Thymus (tissue), 11 donors: ENCODE data around the gene TDRD5. TPM values are rescaled to one million over a fixed set of nuclear protein-coding genes. Genes with fewer than 3 reads are reported as not detected.

Experiments
- DNase-seq, 9 donors: peaks; one replicate each; pipeline ENCODE4 v3.0.0-alpha.2; 2013; ENCODE audit warnings: low spot score in 9 of 9, low read depth in 6 of 9, missing footprints in 1 of 9
- H3K27ac ChIP-seq, 2 donors: one replicate each; pipeline ENCODE4 v1.5.1; 2013; ENCODE audit warnings: control low read depth in 1 of 2, low read depth in 1 of 2, low read length in 1 of 2, mild to moderate bottlenecking in 1 of 2, moderate library complexity in 1 of 2
- H3K27me3 ChIP-seq, 2 donors: one replicate each; pipeline ENCODE4 v1.5.1; 2013; ENCODE audit warnings: low read length in 1 of 2; ENCODE audit not compliant: control insufficient read depth in 2 of 2, insufficient read depth in 1 of 2
- H3K36me3 ChIP-seq, 2 donors: one replicate each; pipeline ENCODE4 v1.5.1; 2013; ENCODE audit warnings: low read length in 1 of 2, mild to moderate bottlenecking in 1 of 2, moderate library complexity in 1 of 2; ENCODE audit not compliant: control insufficient read depth in 2 of 2, insufficient read depth in 2 of 2
- H3K4me1 ChIP-seq, 2 donors: one replicate each; pipeline ENCODE4 v1.5.1; 2013; ENCODE audit warnings: low read length in 2 of 2; ENCODE audit not compliant: control insufficient read depth in 2 of 2, insufficient read depth in 2 of 2
- H3K4me3 ChIP-seq, 2 donors: one replicate each; pipeline ENCODE4 v1.5.1; 2013; ENCODE audit warnings: low read length in 2 of 2, control low read depth in 1 of 2, mild to moderate bottlenecking in 1 of 2
- H3K9me3 ChIP-seq, 2 donors: one replicate each; pipeline ENCODE4 v1.5.1; 2013; ENCODE audit warnings: low read length in 1 of 2, mild to moderate bottlenecking in 1 of 2; ENCODE audit not compliant: control insufficient read depth in 2 of 2, insufficient read depth in 1 of 2
- WGBS: extraction: QIAGEN DNeasy Blood & Tissue Kit; methylation state at CpG from one replicate; pipeline ENCODE4 v1.1.7; 2013; 5-methylcytosine and 5-hydroxymethylcytosine counted together
- polyA plus RNA-seq: library from polyadenylated mRNA; stranded (reverse); fragments of 200-250 nt; gene quantifications from one replicate; pipeline ENCODE4 v1.2.3, GENCODE V29; 2013
- total RNA-seq: library from RNA; stranded (reverse); fragments of 120-200 nt; gene quantifications from one replicate; pipeline ENCODE4 v1.2.4, GENCODE V29; 2013
- donor health status: healthy.

Gene TDRD5
- total and polyA plus RNA-seq, 2 donors, result 0.52 to 0.66 TPM

- Histone ChIP-seq H3K9me3 (no peaks in the 10 kb centered on the region), H3K27ac (no peak overlapping the region), H3K4me1 (no peaks in the 10 kb centered on the region), H3K4me3 (no peak overlapping the region), H3K36me3 (no peaks in the 10 kb centered on the region), H3K27me3 (no peaks in the 10 kb centered on the region)
- WGBS, result 97% methylated on average over 1 of the region's 1 CpG
- no peak for DNase-seq
These were observed 33.6 kb upstream of the TDRD5 start for GRCh38 chr1:179558078-179558477.

- Histone ChIP-seq H3K4me3 (no peak within 1 kb of the TSS), H3K36me3 (no peaks in the 10 kb centered on the region), H3K9me3 (no peaks in the 10 kb centered on the region), H3K27ac (no peak within 1 kb of the TSS), H3K27me3 (peaks cover 19 to 41% of the 10 kb centered on the region in 2 donors), H3K4me1 (no peaks in the 10 kb centered on the region)
- 7% methylated on average over 77 of the region's 77 CpGs for WGBS
- no peak for DNase-seq
These were observed 15.9 kb upstream of the TDRD5 start, which contains the start of gene NPHS2 for GRCh38 chr1:179575497-179576314. Gene NPHS2 (minus strand): TSS chr1:179575948. CDS start chr1:179575864, 84 bp downstream.

- no peak overlapping the region for H3K27ac ChIP-seq
- no peaks in the 10 kb centered on the region for H3K4me1 ChIP-seq
- no peaks in the 10 kb centered on the region for H3K9me3 ChIP-seq
- H3K4me3 ChIP-seq, result no peak overlapping the region
- H3K27me3 ChIP-seq, result peaks cover 19 to 41% of the 10 kb centered on the region in 2 donors
- DNase-seq, result no peak
- WGBS, result 24% methylated on average over 5 of the region's 5 CpGs
- no peaks in the 10 kb centered on the region for H3K36me3 ChIP-seq
These were observed 15.1 kb upstream of the TDRD5 start for GRCh38 chr1:179576509-179576908.

DNA sequence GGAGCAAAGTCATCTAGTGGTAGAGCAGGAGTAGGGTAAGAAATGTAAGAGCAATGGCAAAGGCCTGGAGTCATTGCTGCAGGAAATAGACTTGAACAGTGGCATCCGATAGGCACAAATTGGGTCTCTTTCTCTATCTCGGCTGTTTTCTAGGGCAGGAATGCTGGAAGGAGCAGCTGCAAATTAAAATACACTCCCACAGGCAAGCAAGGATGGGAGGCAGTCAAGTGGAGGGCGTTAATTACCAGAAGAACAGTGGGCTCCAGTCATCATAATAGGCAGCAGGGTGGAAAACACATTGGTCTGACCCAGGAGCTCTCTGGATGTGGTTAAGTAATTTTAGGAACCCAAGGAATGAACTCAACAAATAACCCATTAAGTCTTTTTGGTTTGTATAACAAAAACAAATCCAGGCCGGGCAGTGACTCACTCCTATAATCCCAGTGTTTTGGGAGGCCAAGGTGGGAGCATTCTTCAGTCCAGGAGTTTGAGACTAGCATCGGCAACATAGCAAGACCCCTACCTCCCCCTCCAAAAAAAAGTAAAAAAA lies 7.8 kb upstream of the TDRD5 start:
- 90% methylated on average over 5 of the region's 5 CpGs for WGBS

GRCh38 chr1:179586107-179586823 lies 5.4 kb upstream of the TDRD5 start:
- peaks cover 0 to 4% of the 10 kb centered on the region in 2 donors for H3K9me3 ChIP-seq
- 13% methylated on average over 60 of the region's 60 CpGs for WGBS
- DNase-seq, result peak in 1 of 9 donors; percentile 9
- H3K4me3 ChIP-seq, result peak overlapping the region in 1 of 2 donors; percentile 7
- H3K4me1 ChIP-seq, result no peaks in the 10 kb centered on the region
- H3K27me3 ChIP-seq, result peaks cover 21 to 55% of the 10 kb centered on the region in 2 donors
- no peaks in the 10 kb centered on the region for H3K36me3 ChIP-seq
- H3K27ac ChIP-seq, result no peak overlapping the region

More for the DNA sequence above, 7.8 kb upstream of the TDRD5 start:
- Histone ChIP-seq H3K27me3 (peaks cover 18 to 45% of the 10 kb centered on the region in 2 donors), H3K4me1 (no peaks in the 10 kb centered on the region), H3K27ac (no peak overlapping the region), H3K4me3 (no peak overlapping the region), H3K36me3 (no peaks in the 10 kb centered on the region), H3K9me3 (peaks cover 0 to 4% of the 10 kb centered on the region in 2 donors)
- DNase-seq, result no peak

- Histone ChIP-seq H3K27me3 (peaks cover 31 to 65% of the 10 kb centered on the region in 2 donors), H3K27ac (no peak overlapping the region), H3K4me1 (no peaks in the 10 kb centered on the region), H3K9me3 (peaks cover 0 to 4% of the 10 kb centered on the region in 2 donors), H3K36me3 (no peaks in the 10 kb centered on the region), H3K4me3 (no peak overlapping the region)
- WGBS, result 94% methylated on average over 6 of the region's 6 CpGs
- DNase-seq, result no peak
These were observed 4.3 kb upstream of the TDRD5 start for GRCh38 chr1:179587336-179587735.

- Histone ChIP-seq H3K4me3 (no peak overlapping the region), H3K4me1 (no peaks in the 10 kb centered on the region), H3K27me3 (peaks cover 35 to 71% of the 10 kb centered on the region in 2 donors), H3K9me3 (peaks cover 0 to 4% of the 10 kb centered on the region in 2 donors), H3K36me3 (no peaks in the 10 kb centered on the region), H3K27ac (no peak overlapping the region)
- DNase-seq, result no peak
- WGBS, result 94% methylated on average over 18 of the region's 18 CpGs
These were observed 3.1 kb upstream of the TDRD5 start for GRCh38 chr1:179588425-179589024.

DNA sequence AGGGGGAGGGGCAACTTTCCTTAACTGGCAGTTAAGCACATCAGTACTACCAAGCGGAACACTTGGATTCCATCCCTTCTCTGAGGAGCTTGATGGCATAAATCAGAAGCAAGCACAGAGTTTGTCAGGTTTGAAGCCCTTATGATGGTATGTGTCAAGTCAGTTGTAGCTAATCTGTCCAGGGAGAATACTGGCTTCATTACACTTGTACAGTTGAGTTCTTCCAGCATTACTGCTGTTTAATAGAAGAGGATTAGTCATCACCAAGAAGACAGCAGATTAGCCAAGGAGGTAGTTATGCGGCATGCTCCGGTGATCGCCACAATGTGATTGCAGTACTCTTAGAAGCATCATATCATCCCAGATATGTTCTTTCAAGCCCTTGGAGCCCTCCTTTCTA lies 2.1 kb upstream of the TDRD5 start:
- Histone ChIP-seq H3K27me3 (peaks cover 37 to 65% of the 10 kb centered on the region in 2 donors), H3K9me3 (peaks cover 0 to 4% of the 10 kb centered on the region in 2 donors), H3K27ac (no peak overlapping the region), H3K4me3 (no peak overlapping the region), H3K4me1 (no peaks in the 10 kb centered on the region), H3K36me3 (no peaks in the 10 kb centered on the region)
- no peak for DNase-seq
- 94% methylated on average over 4 of the region's 4 CpGs for WGBS
